Stimulated activated naive CD4-positive, alpha-beta T cell treated with Interleukin-2 at 50 U/mL for 16 hours (primary cell): Measurements from ENCODE around the gene MPC1L.
"Not testable (repeated sequence)": the region's sequence is repeated elsewhere in the genome, so short reads cannot be mapped to it uniquely, and the experiment has no call there.

Source experiments
- DNase-seq: peaks from one replicate; lab custom pipeline; 2025; lab: John Stamatoyannopoulos, UW

The MPC1L gene

DNA sequence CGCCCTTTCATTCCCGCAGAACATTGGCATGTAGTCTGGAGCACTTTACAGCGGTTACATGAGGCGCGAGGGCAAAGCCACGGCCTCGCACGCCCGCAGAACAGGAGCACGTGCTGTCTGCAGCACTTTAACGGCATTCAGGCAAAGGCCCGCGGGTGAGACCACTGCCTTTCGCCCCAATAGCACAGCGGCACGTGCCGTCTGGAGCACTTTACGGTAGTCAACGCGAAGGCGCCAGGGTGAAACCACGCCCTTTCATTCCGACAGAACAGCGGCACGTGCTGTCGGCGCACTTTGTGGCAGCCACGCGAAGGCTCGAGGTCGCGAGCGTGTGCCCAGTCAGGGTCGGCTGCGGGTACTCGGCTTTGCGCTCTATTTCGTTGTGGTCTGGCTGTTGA, at the start of gene MPC1L:
Gene MPC1L (plus strand): TSS at position 290 of the 398 bp plus-strand sequence. CDS start 138 bp downstream, outside the sequence.
- DNase-seq, result no peak

DNA sequence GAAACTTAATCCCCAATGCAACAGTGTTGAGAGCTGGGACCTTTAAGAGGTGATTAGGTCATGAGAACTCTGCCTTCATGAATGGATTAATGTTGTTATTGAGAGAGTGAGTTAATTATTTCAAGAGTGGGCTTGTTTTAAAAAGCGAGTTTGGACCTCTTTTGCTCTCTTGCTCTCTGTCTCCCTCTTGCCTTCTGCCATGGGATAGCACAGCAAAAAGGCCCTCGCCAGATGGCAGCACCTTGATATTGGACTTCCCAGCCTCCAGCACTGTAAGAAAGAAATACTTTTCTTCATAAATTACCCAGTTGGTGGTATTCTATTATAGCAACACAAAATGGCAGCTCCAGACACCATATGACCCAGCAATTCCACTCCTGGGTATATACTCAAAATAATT, 49.5 kb upstream of the MPC1L start:
- DNase-seq, result no peak

DNA sequence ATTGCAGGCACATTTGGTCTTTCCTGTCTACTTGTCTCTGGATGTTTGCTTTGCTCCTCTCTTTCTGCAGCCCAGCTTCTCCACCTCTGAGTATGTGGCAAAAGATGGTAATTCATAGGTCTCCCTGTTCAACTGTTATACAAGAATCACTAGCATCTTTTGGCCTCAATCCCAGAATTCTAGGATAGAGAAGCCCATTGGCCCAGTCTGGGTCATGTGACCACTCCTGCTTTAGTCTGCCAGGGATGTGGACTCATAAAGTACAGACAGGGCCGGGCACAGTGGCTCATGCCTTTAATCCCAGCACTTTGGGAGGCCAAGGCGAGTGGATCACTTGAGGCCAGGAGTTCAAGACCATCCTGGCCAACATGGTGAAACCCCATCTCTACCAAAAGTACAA, 47.8 kb upstream of the MPC1L start:
- not testable (repeated sequence) for DNase-seq

DNA sequence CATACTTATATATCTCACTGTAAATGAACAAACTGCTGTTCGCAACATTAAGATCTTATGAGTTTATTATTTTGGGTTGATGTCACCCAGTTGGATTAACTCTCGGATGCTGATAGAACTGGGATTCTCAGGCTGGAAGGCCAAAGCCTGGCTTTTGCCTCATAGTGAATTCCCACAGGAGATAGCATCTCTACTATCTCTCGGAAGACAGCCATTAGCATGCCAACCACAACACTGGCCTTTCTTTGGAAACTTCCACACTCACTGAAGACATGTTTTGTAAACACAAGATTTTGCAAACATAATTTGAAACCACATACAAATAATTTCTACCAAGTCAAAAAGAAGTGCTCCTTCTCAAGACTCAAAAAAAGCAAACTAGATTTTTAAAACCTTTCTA, 46.9 kb upstream of the MPC1L start:
- no peak for DNase-seq

DNA sequence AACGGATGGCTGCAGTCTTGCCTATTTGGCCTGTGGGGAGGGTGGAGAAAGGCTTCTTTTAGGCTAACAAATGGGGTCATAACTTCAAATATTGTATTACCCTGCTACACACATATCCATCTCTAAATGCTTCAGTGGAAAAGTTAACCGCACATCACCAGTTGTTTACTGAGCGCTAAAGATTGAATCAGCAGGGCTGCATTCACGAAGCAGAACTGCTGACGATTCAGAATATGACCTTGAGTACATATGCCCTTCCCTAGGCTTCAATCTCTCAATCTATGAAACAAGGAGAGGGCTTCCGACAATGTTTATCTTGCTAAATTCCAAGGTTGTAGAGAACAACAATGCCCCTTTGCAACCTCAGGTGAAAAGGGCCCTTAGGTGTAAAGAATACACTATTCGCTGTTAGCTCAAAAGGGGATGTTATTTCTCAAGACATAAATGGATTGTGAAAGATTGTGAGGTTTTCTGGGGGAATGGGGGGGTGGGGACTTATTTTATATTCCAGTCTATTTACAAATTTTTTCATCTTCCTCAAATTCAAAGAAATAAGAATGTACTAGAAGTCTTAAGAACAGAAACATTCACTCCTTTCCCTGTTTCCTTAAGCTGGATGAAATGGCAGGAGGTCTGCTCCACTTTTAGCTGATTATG, 45.1 kb upstream of the MPC1L start:
- no peak for DNase-seq

DNA sequence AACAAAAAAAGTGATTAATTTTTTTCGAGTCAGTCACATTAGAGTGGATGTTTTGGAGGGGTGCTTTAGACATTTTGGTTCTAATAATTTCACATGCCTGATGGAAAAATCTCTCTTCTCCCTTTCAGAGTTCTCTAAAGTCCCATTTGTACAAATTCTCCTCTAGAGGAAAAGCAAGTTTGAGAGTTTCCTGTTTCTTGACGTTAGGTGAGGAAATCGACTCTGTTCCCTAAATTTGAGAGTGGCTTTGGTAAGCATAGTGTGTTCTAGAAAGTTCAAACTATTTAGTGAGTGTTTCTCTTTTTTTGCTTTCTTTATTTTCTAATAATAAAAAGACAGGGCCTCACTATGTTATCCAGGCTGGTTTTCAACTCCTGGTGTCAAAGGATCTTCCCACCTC, 44.1 kb upstream of the MPC1L start:
- no peak for DNase-seq

DNA sequence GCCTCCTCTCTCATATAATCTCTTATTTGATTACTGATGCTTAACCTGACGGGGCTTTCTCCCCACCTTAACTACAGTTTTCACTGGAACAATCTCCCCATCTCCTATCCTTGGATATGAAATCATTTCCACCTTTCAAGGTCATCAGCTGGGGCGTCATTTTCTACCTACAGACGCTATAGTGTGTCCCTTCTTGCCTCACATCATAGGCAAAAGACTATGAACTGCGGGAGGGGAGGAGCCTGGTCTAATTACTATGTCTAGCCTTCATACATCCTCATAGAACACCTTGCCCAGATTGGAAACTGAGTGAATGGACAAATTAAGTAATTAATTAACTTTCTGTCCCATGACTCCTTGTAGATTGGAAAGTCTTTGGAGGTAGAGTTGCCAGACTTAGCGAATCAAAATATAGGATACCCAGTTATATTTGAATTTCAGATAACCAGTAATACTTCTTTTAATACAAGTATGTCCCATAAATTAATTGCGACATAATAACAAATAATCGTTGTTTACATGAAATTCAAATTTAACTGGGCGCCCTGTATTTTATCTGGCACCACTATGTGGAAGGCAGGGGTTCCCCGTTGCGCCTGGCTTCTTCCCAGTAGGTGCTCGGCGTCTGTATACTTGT, 43.2 kb upstream of the MPC1L start:
- no peak for DNase-seq

DNA sequence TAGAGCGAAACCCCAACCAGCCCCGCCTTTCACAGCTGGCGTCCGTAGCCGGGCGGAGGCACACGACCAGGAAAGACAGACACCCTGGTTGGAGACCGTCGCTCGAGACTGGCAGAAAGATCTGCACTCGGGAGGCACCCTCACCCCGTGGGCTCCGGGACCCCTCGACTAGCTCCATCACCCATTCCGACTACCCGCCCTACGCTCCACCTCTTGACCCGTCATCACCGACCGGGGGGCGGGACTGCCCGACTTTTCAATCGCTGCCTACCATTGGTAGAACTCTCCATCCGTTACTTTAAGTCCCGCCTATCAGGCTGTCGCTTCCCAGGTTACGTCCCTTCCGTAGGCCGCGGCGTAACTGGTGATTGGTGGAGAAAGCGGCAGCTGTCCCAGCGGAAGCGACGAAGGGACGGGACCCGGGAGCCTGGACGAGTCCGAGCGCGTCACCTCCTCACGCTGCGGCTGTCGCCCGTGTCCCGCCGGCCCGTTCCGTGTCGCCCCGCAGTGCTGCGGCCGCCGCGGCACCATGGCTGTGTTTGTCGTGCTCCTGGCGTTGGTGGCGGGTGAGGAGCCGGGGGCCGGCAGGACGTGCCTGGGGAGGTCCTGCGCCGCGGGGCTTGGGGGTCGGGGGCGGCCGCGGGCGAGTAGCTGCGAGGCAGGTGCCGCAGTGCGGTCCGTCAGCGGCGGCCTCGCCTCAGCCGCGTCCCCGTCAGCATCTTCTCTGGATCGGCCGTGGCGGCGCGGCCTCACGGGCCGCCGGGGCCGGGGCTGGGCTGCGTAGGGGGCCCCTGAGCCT, 42.5 kb upstream of the MPC1L start, which contains the start of gene ATP6AP2:
Gene ATP6AP2 (plus strand): TSS at position 434 of the 799 bp plus-strand sequence. CDS start 96 bp downstream, at position 530.
- DNase-seq, result peak; percentile 89

DNA sequence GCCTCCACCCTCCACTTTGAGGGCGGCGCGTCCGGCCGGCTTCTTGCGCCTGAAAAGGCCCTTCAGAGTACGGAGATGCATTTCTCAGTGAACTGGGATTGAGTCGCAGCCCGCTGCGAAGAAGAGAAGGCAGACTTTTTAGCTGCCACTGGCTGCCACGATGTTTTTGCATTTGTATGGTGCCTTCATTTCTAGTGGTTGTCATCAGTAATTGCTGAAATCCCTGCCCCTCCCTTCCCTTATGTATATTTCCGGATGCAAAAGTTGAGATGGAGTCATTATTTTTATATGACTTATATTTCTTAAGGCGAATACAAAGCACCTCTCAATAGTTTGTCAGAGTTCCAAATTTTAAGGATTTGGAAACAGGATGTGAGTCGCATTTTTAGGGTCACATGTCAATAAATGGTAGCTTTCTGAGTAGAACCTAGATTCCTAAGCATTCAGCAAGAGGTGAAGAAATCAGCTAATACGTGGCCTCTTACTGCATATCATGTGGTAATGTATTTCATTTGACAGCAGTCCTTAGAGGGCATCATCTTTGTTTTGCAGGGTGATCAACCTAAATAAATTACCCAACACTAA, 41.8 kb upstream of the MPC1L start:
- no peak for DNase-seq

DNA sequence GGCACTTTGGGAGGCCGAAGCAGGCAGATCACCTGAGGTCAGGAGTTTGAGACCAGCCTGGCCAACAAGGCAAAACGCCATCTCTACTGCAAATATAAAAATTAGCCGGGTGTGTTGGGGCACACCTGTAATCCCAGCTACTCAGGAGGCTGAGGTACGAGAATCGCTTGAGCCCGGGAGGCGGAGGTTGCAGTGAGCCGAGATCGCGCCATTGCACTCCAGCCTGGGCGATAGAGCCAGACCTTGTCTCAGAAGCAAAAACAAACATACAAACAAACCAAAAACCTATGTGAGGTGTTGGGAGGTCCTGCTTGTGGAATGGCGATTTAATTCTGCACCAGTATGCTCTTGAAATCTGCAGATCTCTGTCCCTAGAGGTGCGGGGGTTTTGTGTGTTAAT, 41.0 kb upstream of the MPC1L start:
- not testable (repeated sequence) for DNase-seq

DNA sequence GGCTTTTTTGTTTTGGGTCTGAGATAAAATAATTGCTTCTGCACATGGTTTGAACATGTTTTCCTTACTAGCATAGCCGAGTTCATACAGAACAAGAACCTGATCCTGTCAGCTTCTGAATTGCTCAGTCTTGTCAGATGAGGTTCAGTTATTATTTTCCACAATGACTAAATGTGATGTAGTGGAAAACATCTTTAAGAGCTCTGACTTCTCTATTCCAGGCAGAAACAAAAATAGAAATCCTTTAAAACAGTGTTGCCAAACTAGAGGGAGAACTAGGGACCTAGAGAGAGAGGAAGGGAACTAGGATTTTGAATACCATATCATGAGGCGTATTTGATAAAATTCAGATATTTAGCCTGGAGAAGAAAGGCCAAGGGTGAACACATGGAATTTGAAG, 40.4 kb upstream of the MPC1L start:
- no peak for DNase-seq

DNA sequence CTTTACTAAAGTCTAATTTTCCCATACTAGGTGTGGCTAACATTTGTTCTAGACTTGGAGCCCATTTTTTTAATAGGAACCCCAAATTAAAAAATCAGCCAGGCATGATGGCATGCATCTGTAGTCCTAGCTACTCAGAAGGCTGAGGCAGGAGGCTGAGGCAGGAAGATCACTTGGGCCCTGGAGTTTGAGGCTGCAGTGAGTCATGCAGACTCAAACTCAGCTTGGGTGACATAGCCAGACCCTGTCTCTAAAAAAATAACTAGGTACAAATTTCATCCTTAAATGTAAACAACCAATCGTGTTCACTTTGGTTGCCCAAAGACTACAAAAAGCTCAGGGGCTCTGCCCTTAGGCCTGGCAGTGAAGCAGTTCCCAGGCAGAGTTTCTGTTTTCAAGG, 35.6 kb upstream of the MPC1L start:
- DNase-seq, result not testable (repeated sequence)

DNA sequence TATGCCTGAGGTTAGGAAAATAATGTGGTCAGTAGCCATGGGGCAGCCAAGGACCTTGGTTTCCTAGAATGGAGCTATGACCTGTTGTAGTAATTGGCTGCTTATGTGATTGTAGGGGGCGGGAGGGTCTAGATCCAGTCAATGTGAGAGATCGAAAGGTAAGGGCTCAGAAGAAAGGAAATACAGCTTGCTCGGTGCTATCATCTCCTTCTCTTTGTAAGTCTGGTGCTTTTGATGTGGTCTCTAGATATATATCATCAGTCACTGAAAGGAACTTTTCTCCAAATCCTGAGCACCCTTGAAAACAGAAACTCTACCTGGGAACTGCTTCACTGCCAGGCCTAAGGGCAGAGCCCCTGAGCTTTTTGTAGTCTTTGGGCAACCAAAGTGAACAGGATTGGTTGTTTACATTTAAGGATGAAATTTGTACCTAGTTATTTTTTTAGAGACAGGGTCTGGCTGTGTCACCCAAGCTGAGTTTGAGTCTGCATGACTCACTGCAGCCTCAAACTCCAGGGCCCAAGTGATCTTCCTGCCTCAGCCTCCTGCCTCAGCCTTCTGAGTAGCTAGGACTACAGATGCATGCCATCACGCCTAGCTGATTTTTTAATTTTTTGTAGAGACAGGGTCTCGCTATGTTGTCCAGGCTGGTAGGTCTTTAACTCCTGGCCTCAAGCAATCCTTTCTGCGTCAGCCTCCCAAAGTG, 33.5 kb upstream of the MPC1L start:
- DNase-seq, result peak; percentile 13

DNA sequence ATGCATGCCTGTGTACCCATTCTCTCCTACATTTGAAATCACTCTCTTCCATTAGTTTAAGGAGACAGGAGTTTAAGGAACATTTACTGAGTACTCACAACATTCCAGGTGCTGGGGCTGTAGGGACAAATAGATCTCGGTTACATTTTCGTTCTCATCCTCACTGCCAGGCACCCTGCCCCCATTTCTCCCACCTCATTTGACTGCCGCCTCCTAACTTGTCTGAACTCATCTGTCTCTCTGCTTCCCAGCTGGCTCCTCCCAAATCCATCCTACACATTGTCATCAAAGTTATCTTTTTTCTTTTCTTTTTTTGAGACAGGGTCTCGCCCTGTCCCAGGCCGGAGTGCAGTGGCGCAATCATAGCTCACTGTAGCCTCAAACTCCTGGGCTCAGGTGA, 19.8 kb upstream of the MPC1L start:
- no peak for DNase-seq

DNA sequence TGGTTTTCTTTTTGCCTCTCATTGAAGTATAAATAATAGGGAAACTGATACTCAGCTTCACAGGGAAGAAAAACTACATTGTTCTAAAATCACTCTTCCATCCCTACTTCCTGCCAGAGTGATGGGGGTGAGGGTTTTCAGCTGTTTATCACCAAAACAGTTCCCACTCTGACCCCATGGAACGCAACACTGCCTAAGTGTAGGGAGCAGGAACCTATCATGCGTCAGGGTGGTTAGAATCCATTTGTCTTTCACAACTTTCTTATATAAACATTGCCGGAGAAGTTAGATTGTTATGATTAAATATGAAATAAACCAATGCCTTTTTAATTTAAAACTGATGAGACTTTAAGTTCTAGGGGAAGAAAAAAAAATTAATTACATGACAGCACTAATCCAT, 15.8 kb upstream of the MPC1L start:
- no peak for DNase-seq

DNA sequence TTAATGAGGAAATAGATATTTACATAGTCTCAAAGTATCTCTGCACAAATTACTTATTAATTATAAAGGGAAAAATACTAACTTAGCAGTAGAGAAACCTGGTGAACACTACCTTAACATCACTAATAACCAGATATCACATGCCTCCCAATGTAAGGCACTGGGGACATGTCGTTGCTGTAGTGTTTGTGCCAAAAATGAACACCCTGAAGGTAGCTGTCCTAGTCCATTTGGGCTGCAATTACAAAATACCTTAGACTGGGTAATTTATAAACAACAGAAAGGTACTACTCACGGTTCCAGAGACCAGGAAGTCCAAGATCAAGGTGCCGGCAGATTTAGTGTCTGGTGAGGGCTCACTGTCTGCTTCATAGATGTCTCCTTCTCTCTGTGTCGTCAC, 10.7 kb upstream of the MPC1L start:
- DNase-seq, result no peak

DNA sequence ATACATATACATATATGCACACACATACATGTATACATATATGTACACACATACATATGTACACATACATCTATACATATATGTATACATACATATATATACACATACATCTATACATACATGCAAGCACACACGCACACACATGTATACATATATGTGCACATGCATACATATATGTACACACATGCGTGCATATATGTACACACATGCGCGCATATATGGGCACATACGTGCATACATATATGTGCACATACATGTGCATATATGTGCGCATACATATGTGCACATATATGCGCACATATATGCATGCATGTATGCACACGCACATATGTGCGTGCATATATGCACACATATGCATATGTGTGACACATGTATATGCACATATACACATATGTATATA, 7.3 kb upstream of the MPC1L start:
- DNase-seq, result no peak

DNA sequence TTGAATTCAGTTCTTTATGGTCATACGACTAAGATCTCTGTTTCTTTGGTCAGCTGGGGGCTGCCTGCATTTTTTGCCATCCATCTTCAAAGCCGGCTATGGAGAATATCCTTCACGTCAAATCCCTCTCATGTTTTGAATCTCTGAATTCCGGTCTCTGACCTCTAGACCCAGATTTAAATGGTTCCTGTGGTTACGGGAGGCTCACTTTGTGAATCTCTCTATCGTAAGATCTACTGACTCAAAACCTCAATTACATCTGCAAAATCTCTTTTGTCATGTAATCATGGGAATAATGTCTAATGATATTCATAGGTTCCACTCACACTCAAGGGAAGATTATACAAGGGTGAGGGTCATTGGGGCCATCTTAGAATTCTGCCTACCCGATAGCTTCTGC, 5.7 kb upstream of the MPC1L start:
- DNase-seq, result no peak

DNA sequence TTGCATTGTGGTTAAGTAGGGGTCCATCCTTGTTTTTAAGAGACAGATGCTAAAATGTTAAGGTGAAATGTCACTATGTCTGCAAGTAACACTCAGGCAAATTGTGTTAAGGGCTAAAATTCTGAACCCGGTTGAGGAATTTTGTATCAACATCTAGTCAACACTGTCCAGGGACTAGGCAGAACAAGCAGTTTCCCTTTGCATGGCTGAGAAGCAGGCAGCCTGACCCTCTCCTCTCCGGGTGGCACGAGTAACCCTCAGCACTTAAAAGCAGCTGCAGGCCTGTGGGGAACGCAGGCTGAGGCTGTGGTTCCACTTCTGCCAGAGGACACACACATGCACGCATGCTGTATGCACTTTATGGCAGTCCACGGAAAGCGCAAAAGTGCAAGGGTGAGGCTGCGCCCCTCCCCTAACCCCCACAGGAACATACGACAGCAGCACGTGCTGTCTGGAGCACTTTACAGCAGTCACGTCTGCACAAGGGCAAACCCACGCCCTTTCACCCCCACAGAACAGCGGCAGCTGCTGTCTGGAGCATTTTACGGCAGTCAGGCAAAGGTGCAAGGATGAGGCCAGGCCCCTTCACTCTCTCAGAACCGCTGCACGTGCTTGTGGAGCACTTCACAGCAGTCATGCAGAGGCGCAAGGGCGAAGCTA, 619 bp upstream of the MPC1L start:
- DNase-seq, result no peak

DNA sequence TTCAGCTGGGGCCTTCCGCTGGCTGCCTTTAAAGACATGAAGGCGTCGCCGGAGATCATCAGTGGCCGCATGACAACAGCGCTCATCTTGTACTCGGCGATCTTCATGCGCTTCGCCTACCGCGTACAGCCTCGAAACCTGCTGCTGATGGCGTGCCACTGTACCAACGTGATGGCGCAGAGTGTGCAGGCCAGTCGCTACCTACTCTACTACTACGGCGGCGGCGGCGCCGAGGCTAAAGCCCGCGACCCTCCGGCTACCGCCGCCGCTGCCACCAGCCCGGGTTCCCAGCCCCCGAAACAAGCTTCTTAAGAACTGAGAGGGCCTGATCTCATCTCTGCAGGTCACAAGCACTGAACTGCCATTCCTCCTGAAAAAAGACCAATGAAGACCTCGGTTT, 437 bp downstream of the MPC1L start:
- no peak for DNase-seq

DNA sequence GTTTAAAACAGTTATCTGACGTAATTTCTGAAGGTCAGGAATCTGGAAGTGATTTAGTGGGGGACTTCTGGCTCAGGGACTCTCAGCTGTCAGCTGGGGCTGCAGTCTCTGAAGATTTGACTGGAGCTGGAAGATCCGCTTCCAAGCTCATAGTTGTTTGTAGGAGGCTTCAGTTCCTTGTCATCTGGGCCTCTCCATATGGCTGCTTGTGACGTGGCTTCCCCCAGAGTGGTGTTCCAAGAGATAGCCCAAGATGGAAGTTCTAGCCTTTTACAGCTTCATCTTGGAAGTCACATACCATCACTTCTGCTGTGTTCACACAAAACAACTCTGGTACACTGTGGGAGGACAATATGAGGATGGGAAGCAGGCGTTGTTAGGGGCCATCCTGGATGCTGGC, 2.1 kb downstream of the MPC1L start:
- no peak for DNase-seq

DNA sequence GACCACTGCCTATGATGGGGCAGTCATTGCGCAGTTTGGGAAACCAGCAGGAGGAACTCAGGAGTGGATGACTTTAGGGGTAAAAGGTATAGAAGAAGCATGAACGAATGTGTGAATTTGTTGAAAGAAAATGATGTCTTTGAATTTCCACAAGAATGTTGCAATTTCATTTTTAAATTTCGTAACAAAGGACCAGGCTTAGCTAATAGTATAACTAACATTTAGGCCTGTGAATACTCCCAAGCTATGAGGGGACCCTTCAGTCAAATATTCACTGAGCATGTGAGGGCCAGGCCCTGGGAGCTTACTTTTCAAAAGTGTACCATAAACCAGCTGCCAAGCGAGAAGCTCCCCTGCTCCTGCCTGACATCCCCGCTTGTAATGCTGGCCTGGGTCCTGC, 5.3 kb downstream of the MPC1L start:
- no peak for DNase-seq
